Neural cell (in vitro differentiated cells): ENCODE data around the gene OR4D9.

ENCODE experiments used
- EZH2 ChIP-seq: fragments of 200-600, 300-800 bp; shearing (Covaris generic), sonication (generic); IDR thresholded peaks from 2 replicates; pipeline ENCODE4 v1.6.1; 2014; ENCODE audit warnings: antibody characterized with exemption, low read length, borderline replicate concordance, mild to moderate bottlenecking; ENCODE audit not compliant: insufficient read depth, poor library complexity, severe bottlenecking
- POLR2AphosphoS5 ChIP-seq: IDR thresholded peaks from 2 replicates; pipeline ENCODE4 v1.6.1; 2012
- TAF1 ChIP-seq: IDR thresholded peaks from 2 replicates; pipeline ENCODE4 v1.6.1; 2012; ENCODE audit warnings: low read depth
- TF ChIP-seq, protein P1 (sequence below): IDR thresholded peaks from 2 replicates; pipeline ENCODE4 v1.6.1; 2012; ENCODE audit warnings: borderline replicate concordance
- TF ChIP-seq, protein P2 (sequence below): fragments of 450-650 bp; IDR thresholded peaks from 2 replicates; pipeline ENCODE4 v1.5.1; 2014; ENCODE audit warnings: antibody characterized with exemption, mild to moderate bottlenecking, moderate library complexity; ENCODE audit not compliant: poor library complexity, severe bottlenecking

DNA sequence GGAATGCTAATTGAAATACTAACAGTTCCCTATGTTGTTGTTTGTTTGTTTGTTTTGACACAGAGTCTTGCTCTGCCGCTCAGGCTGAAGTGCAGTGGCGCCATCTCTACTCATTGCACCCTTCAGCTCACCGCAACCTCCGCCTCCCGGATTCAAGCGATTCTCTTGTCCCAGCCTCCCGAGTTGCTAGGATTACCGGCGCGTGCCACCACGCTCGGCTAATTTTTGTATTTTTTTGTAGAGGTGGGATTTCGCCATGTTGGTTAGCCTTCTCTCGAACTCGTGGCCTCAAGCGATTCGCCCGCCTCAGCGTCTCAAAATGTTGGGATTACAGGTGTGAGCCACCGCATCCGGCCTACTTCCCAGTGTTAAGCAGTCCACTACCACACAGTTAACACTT lies 42.0 kb downstream of the OR4D9 start:
- no peak for TF ChIP-seq TAF1
- TF ChIP-seq, protein P1, sequence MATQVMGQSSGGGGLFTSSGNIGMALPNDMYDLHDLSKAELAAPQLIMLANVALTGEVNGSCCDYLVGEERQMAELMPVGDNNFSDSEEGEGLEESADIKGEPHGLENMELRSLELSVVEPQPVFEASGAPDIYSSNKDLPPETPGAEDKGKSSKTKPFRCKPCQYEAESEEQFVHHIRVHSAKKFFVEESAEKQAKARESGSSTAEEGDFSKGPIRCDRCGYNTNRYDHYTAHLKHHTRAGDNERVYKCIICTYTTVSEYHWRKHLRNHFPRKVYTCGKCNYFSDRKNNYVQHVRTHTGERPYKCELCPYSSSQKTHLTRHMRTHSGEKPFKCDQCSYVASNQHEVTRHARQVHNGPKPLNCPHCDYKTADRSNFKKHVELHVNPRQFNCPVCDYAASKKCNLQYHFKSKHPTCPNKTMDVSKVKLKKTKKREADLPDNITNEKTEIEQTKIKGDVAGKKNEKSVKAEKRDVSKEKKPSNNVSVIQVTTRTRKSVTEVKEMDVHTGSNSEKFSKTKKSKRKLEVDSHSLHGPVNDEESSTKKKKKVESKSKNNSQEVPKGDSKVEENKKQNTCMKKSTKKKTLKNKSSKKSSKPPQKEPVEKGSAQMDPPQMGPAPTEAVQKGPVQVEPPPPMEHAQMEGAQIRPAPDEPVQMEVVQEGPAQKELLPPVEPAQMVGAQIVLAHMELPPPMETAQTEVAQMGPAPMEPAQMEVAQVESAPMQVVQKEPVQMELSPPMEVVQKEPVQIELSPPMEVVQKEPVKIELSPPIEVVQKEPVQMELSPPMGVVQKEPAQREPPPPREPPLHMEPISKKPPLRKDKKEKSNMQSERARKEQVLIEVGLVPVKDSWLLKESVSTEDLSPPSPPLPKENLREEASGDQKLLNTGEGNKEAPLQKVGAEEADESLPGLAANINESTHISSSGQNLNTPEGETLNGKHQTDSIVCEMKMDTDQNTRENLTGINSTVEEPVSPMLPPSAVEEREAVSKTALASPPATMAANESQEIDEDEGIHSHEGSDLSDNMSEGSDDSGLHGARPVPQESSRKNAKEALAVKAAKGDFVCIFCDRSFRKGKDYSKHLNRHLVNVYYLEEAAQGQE = no peak
- TF ChIP-seq, protein P2, sequence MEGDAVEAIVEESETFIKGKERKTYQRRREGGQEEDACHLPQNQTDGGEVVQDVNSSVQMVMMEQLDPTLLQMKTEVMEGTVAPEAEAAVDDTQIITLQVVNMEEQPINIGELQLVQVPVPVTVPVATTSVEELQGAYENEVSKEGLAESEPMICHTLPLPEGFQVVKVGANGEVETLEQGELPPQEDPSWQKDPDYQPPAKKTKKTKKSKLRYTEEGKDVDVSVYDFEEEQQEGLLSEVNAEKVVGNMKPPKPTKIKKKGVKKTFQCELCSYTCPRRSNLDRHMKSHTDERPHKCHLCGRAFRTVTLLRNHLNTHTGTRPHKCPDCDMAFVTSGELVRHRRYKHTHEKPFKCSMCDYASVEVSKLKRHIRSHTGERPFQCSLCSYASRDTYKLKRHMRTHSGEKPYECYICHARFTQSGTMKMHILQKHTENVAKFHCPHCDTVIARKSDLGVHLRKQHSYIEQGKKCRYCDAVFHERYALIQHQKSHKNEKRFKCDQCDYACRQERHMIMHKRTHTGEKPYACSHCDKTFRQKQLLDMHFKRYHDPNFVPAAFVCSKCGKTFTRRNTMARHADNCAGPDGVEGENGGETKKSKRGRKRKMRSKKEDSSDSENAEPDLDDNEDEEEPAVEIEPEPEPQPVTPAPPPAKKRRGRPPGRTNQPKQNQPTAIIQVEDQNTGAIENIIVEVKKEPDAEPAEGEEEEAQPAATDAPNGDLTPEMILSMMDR = no peak
- no peak for TF ChIP-seq EZH2
- TF ChIP-seq POLR2AphosphoS5 = no peak
